Activated gamma-delta T cell treated with anti-CD3 and anti-CD28 coated beads, Interleukin-2, amount 50 U/mL, for 16 hours (primary cell): ENCODE measurements around the gene IFRD2.
"Not testable (repeated sequence)": the region's sequence is repeated elsewhere in the genome, so short reads cannot be mapped to it uniquely, and the experiment has no call there.

Experiments used
- DNase-seq: peaks from one replicate; pipeline ENCODE4 v3.0.0-alpha.2; 2020; ENCODE audit warnings: low read depth

IFRD2 gene

DNA sequence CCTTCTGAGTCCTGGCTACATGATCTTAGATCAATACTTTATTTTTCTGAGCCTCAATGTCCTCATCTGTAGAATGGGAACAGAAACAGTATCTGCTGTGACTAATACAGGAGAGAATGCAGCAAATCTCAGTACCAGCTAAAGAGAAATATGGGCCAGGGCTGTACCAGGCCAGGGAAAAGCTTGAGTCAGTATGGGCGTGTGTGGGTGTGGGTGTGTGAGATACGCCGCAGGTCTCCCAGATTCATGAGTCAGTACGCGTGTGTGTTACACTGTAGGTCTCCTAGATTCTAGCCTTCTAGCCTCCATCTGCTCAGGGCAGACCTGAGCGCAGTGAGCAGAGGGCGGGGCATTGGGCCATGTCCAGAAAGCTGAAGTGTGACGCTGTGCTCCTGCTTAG lies 41.0 kb downstream of the IFRD2 start:
- no peak for DNase-seq

DNA sequence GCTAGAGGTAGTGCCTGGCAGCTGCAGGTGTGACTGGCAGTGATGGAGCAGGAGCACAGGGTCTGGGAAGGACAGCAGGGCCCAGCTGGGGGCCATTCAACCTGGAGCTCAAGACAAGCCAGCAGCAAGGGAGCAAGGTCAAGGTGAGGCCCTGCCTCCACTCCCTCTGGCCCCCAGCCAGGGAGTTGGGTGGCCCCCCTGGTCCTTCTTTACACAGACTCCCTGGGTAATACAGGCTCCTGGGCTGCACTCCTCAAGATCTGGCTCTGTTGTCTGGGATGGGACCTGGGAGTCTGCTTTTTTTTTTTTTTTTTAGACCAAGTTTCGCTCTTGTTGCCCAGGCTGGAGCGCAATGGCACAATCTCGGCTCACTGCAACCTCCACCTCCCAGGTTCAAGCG lies 41.7 kb downstream of the IFRD2 start:
- DNase-seq = no peak

DNA sequence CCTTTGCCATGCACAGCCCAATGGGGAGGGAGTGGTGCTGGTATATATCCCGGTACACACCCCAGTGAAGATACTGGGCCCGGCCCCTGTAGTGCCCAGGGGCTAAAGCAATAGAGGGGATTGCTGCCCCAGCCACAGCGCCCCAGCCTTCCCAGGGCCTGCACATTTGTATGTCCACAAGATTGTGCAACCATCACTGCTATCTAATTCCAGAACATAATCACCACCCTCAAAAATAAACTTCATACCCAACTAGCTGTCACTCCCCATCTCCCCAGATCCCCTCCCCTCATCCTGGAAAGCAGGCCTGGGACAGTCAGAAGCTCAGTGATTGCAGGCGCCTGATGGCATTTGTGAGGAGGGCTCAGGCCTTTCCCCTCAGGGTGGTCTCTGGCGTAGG lies 42.8 kb downstream of the IFRD2 start:
- DNase-seq = no peak

DNA sequence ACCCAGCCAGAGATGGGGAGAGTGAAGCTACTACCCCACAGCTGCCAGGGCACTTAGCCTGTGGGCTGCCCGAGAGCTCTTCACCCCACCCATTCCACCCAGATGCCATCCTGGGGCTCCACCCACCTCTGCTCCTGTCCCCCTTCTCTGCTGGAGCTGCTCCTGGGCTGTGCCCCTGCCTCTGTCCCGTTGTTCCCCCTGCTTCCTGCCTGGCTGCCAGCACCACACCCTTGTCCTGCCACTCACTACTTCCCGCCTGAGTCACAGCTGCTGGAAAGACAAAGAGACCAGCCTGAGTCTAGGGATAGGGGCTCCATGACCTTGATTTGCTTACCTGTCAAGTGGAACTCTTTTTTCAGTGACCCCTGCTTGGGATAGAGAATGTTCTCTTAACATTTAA lies 43.8 kb downstream of the IFRD2 start:
- DNase-seq = no peak

DNA sequence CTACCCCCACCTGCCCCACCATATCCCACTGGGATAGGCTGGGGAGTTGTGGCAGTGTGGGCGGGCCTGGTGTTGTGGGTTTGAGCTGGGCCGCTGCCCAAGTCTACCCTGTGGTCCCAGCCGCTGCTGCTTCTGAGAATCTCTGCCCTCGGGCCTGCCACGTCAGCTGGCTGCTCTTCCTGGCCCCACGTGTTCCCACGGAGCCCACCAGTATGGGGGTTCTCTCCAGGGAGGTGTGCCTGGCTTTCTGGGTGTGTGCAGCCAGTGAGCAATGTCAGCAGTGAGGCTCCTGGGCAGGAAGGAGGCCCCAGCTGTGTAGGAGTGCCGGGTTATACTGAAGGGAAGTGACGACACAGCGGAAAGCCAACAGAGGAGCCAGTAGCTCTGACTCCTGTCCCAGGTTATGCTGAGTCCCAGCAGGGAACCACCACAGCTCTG lies 45.7 kb downstream of the IFRD2 start:
- DNase-seq = peak; percentile 79

DNA sequence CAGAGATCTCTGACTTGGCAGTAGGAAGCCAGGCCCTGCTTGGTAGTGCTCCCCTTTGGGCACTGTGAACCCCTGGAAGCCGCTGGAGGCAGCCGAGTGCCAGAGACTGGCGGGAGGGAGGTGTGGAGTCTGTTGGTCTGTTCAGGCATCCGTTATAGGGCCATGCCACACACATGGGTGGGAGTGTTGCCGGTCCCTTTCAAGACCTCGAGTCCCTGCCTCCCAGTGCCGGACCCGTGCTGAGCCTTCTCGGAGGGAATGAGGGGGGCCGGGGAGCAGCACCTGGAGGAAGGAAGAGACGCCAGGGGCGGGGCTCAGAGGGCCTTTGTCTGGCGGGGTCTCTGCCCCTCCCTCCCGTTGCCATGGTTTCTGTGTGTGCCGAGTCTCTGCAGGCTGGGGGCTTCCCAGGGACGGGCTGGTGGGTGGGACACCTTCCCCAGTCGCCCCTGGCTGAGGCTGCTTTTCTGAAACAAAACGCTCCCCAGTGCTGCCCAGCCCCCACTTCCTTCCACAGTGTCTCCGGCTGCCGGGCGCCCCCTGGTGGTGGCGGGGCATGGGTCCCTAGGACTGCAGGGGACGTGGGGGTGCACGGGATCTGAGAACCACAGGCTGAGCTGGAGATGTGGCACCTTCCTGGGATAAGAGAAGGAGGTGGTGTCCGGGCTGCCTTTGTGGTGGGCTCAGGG lies 46.3 kb downstream of the IFRD2 start:
- peak; percentile 98 for DNase-seq

DNA sequence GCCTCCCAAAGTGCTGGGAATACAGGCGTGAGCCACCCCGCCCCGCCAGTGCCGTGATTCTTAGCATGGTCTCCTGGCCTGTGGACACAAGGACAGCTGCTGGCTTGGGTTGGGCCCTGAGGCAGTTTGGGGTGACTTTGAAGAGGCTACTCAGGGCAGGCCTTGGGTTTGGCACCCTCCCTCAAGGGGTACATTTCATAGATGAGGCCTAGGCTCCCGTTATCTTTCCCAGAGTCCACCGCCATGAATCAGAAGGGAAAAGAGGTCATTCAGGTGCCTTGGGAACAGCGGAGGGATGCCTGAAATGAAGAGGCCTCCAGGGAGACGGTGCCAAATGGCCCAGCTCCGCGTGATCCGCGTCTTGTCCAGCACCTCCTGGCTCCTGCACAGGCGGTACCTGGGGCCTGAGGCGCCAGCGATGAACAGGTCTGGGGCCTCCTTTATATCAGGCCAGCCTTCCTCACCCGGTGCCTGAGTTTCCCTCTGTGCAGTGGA lies 46.9 kb downstream of the IFRD2 start:
- no peak for DNase-seq

DNA sequence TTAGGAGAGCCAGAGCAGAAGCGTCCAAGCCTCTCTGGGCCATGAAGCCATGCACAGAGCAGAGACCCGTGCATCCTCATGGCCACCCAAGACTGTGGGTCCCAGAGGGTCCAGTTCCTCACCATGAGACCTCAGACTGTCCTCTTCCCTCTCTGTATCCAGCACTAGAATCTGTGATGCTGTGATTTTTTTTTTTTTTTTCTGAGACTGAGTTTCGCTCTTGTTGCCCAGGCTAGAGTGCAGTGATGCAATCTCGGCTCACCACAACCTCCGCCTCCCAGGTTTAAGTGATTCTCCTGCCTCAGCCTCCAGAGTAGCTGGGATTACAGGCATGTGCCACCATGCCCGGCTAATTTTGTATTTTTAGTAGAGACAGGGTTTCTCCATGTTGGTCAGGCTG lies 47.4 kb downstream of the IFRD2 start:
- not testable (repeated sequence) for DNase-seq

DNA sequence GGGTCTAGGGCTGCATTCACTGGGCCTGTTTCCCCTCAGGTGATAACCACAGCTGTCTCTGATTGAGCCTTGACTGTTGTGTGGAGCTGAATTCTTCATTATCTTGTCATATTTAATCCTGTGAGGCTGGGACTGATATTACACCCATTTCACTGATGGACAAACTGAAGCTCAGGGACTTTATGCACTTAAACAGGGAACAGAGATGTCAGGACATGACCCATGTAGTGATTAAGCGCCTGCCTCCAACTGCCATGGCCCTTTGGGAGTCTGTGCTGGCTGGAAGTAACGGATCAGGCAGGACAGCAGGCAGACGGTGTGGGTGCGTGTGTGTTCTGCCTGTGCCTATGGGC lies 48.7 kb downstream of the IFRD2 start:
- DNase-seq = no peak

DNA sequence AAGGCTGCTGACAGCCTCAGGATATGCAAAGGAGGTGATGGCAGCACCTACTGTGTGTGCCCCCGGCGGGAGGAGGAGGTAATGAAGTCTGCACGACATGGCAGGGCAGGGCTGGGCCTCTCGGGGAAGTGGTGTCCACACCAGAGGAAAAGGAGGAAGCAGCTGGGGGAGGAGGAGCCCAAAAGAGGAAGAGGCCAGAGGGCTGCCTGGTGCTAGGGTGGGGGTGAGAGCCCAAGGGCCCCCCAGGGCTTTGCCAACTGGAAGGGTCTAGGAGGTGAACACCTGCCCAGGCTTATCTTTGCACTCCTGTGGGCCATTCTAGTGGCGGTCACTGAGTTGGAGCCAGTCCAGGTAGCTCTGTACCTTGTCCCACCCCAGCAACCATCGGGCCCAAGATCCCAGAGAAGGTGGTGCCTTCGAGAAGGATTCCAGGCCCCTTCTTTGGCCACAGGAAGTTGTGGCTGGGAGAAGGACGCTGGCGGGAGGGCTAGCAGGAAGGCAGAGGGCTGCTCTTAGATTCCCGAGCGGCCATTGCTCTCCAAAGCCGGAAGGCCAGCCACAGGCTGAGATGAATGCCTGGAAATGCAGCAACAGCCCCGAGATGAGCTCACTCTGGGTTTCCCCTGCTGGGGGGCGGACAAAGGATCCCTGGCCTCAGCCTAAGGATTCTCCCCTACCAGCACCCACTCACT lies 49.2 kb downstream of the IFRD2 start:
- no peak for DNase-seq

DNA sequence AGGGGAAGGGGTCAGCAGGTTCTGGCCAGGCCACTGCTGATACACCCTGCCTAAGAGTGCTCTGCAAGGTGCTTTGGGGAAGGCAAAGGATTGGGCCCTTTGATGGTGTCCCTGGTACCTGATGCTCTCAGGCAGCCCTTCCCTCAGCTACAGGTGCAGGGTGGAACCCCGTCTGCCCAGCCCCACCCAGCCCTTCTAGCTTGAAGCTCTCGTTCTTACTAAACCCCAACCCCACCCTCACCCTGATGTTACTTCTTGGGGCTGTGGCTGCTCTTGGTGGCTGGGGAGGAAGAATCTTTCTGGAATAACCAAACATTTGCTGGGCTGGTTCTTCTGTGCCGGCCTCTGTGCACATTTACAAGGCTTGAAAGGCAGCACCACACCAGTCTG lies 49.9 kb downstream of the IFRD2 start:
- no peak for DNase-seq

DNA sequence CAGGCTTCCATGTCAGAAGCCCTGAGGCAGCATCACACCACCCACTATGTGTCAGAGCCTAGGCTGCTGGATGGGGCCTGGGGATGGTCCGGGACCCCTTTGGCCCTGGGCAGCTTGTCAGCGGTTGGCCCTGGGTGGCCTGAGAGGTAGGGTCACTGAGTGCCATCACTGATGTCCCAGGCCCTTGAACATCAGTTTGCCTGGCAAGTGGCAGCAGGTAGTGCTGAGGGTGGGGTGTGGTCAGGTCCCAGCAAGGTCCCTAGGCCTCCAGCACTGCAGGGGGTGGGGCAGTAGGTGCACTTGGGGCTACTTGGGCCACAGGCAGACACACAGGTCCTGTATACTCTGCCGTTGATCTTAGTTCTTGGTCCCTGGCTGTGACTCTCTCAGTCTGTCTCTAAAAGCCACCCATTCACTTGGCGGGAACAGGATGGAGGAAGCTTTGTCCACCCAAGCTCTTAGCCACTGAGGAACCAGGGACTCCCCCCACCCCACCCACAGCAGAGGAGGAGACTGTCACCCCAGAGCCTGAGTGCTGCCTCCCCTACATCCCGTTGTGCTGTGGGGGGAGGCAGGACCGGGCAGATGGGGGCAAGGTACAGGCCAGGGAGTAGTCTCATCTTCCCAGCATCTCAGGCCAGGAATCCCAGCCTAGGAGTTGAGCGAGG lies 50.4 kb downstream of the IFRD2 start:
- DNase-seq = no peak

DNA sequence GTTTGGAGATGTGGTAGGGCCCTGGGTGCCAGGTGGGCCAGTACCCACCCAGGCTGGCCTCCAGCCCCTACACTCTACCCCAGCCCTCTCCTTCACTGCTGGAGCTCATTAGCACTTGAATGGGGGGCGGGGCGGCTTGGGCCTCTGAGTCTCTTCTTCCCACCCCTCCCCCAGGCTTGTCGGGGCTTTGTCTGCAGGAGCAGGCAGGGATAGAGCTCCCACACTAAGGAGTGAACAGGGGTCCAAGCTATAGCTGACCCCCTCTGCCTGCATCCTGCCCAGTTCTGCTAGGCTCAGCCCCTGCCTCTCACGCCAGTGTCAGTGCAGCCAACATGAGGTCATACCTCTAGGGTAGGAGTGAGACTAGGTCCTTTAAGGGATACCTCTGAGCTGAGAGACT lies 51.1 kb downstream of the IFRD2 start:
- no peak for DNase-seq

DNA sequence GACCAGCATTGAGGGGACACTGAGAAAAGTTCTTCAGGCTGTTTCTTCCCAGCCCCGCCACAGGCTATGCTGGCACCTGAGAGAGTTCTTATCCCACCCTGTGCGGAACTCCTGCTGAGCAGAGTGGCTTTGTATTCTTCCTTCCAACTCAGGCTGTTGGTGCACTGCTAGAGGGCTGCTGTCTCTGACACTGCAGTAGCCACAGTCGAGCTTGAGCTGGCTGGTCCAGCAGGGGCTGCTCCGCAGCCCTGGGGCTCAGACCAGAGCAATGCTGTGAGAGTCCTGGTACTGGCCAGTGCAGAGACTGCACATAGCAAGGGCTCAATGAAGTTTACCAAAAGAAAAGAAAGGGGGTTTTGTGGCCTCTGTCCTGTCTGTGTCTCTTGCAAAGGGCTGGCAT lies 52.6 kb downstream of the IFRD2 start:
- DNase-seq = no peak

DNA sequence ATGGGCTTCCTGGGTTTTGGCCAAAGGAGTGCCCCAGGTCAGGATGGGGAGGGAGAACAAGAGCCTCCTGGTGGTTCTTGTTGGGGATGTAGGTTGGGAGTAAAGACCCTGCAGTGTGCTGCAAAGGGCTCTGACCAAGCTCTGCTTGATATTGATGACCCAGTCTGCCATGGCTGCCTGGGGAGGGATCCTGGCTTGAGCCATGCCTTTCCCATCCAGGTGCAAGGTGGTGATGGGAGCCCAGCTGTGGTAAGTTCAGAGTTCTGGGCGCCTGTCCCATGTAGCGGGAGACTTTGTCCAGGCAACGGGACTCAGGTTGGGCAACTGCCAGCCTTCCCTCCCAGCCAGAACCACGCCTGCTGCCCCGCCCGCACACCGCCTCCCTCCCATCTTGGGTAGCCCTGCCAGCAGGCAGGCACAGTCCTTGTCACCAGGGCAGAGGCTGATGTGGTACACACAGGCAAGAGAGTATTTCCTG lies 53.6 kb downstream of the IFRD2 start:
- no peak for DNase-seq

DNA sequence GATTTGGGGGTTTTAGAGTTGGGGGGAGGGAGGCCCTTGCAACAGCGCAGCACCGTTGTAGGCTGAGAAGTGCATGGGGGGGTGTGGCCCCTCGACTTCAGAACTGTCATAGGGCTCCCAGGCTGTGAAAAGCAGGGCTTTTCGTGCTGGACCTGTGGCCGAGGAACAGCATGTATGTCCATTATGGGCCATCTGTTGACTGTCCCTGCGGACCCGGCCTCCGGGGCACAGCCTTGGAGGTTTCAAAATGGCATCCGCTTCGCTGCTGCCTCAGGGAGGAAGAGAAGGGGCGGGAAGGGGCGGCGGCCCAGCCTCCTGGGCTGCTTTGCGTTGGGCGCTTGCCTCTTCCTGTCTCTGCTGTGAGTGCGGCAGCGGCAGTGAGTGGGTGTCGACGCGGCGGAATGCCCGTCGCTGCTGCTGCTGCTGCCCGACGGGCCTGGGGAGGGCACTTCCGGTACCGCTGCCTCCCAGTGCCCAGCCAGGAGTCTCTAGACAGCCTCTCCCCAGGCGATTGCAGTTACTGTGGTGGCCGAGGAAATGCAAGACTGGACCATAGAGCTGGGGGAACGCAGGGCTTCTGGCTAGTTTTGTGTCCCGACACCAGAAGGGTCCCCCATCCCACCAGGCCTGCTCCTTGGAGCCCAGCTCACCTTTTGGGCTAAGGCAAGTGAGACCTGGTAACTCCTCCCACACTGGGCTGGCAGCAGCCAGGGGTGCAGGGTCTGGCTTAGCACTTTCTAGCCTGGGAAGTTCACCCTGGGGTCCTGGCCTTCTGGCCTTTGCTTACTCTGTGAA lies 54.3 kb downstream of the IFRD2 start:
- DNase-seq = peak; percentile 83
